Hair follicle dermal papilla cell (primary cell): ENCODE data around the gene PSMD10. TPM values are rescaled to one million over a fixed set of nuclear protein-coding genes. Genes with fewer than 3 reads are reported as not detected.

ENCODE experiments used
- total RNA-seq: library from RNA; depleted of rRNA; stranded (reverse); fragments of >200 nt; gene quantifications from 2 replicates; pipeline ENCODE4 v1.2.3, GENCODE V29; 2012

The PSMD10 gene, protein sequence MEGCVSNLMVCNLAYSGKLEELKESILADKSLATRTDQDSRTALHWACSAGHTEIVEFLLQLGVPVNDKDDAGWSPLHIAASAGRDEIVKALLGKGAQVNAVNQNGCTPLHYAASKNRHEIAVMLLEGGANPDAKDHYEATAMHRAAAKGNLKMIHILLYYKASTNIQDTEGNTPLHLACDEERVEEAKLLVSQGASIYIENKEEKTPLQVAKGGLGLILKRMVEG
- total RNA-seq, result 61.3 and 68.9 TPM in 2 replicates

DNA sequence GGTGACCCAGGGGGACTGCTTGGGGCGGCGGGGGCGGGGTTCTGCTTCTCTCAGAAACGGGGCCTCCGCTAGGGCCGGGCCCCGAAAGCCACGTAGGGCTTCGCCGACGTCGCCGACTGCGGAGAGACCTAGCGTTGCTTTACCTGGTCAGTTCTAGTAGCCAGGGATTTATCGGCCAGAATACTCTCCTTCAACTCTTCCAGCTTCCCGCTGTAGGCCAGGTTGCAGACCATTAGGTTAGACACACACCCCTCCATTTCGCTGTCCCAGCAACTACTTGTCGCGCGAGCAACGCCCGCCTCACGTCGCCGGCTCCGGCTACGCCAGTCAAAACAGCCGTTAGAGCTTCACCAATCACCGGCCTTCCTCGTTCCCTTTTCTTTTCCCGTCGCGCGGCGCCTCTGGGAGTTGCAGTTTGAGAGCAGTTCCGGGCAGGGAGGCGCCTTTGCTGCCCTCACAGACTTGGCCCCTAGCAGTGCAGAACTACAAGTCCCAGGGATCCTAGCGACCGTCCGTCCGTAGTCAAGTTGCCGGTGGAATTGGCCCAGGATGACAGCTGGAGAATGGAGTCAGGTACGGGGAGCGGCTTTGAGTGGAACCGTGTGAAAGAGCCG is at the start of gene PSMD10, which contains the start of gene ATG4A:
Gene PSMD10 (minus strand): TSS at position 279 of the 614 bp plus-strand sequence. CDS start 22 bp downstream, at position 257.
Gene ATG4A (plus strand): TSS at position 515 of the 614 bp plus-strand sequence. CDS start 49 bp downstream, at position 564.

DNA sequence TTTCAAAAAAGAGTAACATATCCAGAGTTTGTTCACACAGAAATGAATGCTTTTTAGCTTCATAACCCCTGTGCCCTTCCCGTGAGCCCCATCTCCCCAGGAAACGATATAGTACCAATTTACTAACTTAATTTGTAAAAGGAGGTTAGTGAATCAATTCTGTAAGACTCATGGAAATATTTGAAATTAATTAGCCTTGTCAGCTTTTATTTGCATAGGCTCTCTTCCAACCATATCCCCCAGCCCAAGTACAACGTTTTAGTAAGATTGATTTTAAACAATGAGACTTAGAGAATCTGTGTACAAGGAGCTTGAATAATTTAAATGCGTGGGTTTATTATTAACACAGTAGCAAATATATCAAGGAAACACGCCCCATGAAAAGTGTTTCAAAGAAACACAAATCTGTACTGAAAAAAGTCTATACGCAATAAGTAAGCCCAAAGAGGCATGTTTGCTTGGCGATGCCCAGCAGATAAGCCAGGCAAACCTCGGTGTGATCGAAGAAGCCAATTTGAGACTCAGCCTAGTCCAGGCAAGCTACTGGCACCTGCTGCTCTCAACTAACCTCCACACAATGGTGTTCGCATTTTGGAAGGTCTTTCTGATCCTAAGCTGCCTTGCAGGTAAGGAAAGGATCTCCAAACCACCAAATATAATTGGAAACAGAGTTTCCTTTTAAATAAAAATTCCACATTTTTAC is 46.6 kb downstream of the PSMD10 start, which contains the start of gene VSIG1:
Gene VSIG1 (plus strand): TSS at position 512 of the 703 bp plus-strand sequence. CDS start 66 bp downstream, at position 578.

Other genes with a start within 250 kb of the PSMD10 start
- not detected in 2 replicates for gene TEX13B, start 109.2 kb downstream of the PSMD10 start, total RNA-seq
- gene VSIG1, start 46.5 kb downstream of the PSMD10 start, total RNA-seq, result not detected in 2 replicates
- gene ATG4A, start 236 bp upstream of the PSMD10 start, total RNA-seq, result 8.3 and 8.4 TPM in 2 replicates